K562 (cell line): ENCODE measurements around the gene TFCP2. TPM values are rescaled to one million over a fixed set of nuclear protein-coding genes. Genes with fewer than 3 reads are reported as not detected.
A peak's percentile ranks its signal among the peaks of the same experiment; 100 is the strongest.

Source experiments
- ARID2 ChIP-seq: fragments of 450-650 bp; IDR thresholded peaks from 2 replicates; pipeline ENCODE4 v1.6.1; 2017; ENCODE audit warnings: antibody characterized with exemption, mild to moderate bottlenecking
- CCNT2 ChIP-seq: IDR thresholded peaks from 2 replicates; pipeline ENCODE4 v1.6.1; 2011; ENCODE audit warnings: borderline replicate concordance, low read depth, mild to moderate bottlenecking, moderate library complexity, mixed read lengths, low read length; ENCODE audit not compliant: insufficient read length; ENCODE audit errors: extremely low read depth
- CLOCK ChIP-seq: fragments of 250-450 bp; sonication (Bioruptor Pico); IDR thresholded peaks from 2 replicates; pipeline ENCODE4 v1.4.0; 2020; ENCODE audit warnings: mild to moderate bottlenecking, moderate library complexity, borderline replicate concordance
- DNMT1 ChIP-seq: fragments of 450-650 bp; IDR thresholded peaks from 2 replicates; pipeline ENCODE4 v1.6.1; 2016; ENCODE audit warnings: antibody characterized with exemption, mild to moderate bottlenecking
- ETS1 ChIP-seq: conservative IDR thresholded peaks from 2 replicates; pipeline ENCODE4 v1.6.1; 2011; ENCODE audit warnings: low read depth, mild to moderate bottlenecking, low read length; ENCODE audit not compliant: control insufficient read depth
- ETV6 ChIP-seq, 3 experiments: fragments of 150-350 bp in 1 of 3; sonication (generic) in 1 of 3; formaldehyde crosslinking in 1 of 3; IDR thresholded peaks; 2 replicates each; pipeline versions ENCODE4 v1.6.1 to v1.8.0; 2014 to 2022; ENCODE audit warnings: borderline replicate concordance in 2 of 3, low read depth in 2 of 3, antibody characterized with exemption in 1 of 3, low read length in 1 of 3, mild to moderate bottlenecking in 1 of 3, missing genetic modification reagents in 1 of 3
- FOS ChIP-seq: IDR thresholded peaks from 3 replicates; pipeline ENCODE4 v1.6.1; 2011; ENCODE audit not compliant: insufficient read length; ENCODE audit errors: extremely low read depth
- KAT8 ChIP-seq: fragments of 450-650 bp; IDR thresholded peaks from 2 replicates; pipeline ENCODE4 v1.6.1; 2016; ENCODE audit warnings: low read depth, mild to moderate bottlenecking
- KDM1A ChIP-seq, 2 experiments: fragments of 450-650 bp; IDR thresholded peaks; 2 replicates each; pipeline ENCODE4 v1.6.1; 2016; ENCODE audit warnings: mild to moderate bottlenecking in 2 of 2
- KLF1 ChIP-seq: fragments of 450-650 bp; IDR thresholded peaks from 2 replicates; pipeline ENCODE4 v1.6.1; 2016; ENCODE audit warnings: missing genetic modification characterization, missing compliant biosample characterization
- NFXL1 ChIP-seq: fragments of 450-650 bp; formaldehyde crosslinking; IDR thresholded peaks from 2 replicates; pipeline ENCODE4 v1.4.0; 2021; ENCODE audit warnings: mild to moderate bottlenecking
- PCBP1 ChIP-seq: fragments of 200-400 bp; formaldehyde crosslinking; IDR thresholded peaks from 2 replicates; pipeline ENCODE4 v1.6.1; 2018; ENCODE audit warnings: mild to moderate bottlenecking, low read depth, low read length; ENCODE audit not compliant: poor library complexity, severe bottlenecking
- PHF20 ChIP-seq: fragments of 450-650 bp; IDR thresholded peaks from 2 replicates; pipeline ENCODE4 v1.6.1; 2018; ENCODE audit not compliant: partially characterized antibody
- RB1 ChIP-seq: fragments of 450-650 bp; IDR thresholded peaks from 2 replicates; pipeline ENCODE4 v1.6.1; 2017; ENCODE audit warnings: low read depth, mild to moderate bottlenecking
- RBM14 ChIP-seq: fragments of 200-400 bp; formaldehyde crosslinking; IDR thresholded peaks from 2 replicates; pipeline ENCODE4 v1.6.1; 2018; ENCODE audit warnings: low read depth, mild to moderate bottlenecking, low read length, moderate library complexity, borderline replicate concordance; ENCODE audit not compliant: insufficient read depth
- SMAD2 ChIP-seq: fragments of 150-350 bp; IDR thresholded peaks from 2 replicates; pipeline ENCODE4 v1.6.1; 2014; ENCODE audit warnings: low read depth, mild to moderate bottlenecking, low read length
- SMARCB1 ChIP-seq: IDR thresholded peaks from 2 replicates; pipeline ENCODE4 v1.6.1; 2011; ENCODE audit warnings: improper control_type of control experiment, low read depth; ENCODE audit not compliant: insufficient read length
- SP1 ChIP-seq: sonication (generic); formaldehyde crosslinking; IDR thresholded peaks from 2 replicates; pipeline ENCODE4 v1.8.1; 2022; ENCODE audit warnings: mild to moderate bottlenecking, missing genetic modification reagents
- STAT5A ChIP-seq: IDR thresholded peaks from 2 replicates; pipeline ENCODE4 v1.6.1; 2012; ENCODE audit warnings: low read length, inconsistent platforms, borderline replicate concordance
- TAF15 ChIP-seq: fragments of 200-400 bp; formaldehyde crosslinking; IDR thresholded peaks from 2 replicates; pipeline ENCODE4 v1.6.1; 2017; ENCODE audit warnings: mild to moderate bottlenecking, low read depth, low read length, moderate library complexity
- TCF7 ChIP-seq: sonication (generic); IDR thresholded peaks from 2 replicates; pipeline ENCODE4 v1.6.1; 2016; ENCODE audit warnings: antibody characterized with exemption, borderline replicate concordance
- VEZF1 ChIP-seq: fragments of 200-800 bp; sonication (Bioruptor generic); IDR thresholded peaks from 2 replicates; pipeline ENCODE4 v1.6.1; 2017; ENCODE audit warnings: missing genetic modification characterization, missing compliant biosample characterization
- ZNF253 ChIP-seq: fragments of 250-450 bp; sonication (Bioruptor Pico); conservative IDR thresholded peaks from 2 replicates; pipeline ENCODE4 v1.6.1; 2021; ENCODE audit warnings: mild to moderate bottlenecking
- ZNF717 ChIP-seq: fragments of 250-450 bp; sonication (Bioruptor Pico); IDR thresholded peaks from 2 replicates; pipeline ENCODE4 v1.5.0; 2021
- polyA plus RNA-seq, 8 experiments: library from polyadenylated mRNA; depleted of rRNA in 4 of 8; stranded (reverse) in 5 of 8; unstranded in 3 of 8; fragments of >200 nt; fragmentation: Nextera tagmentation in 2 of 8; fragmentation: Illumina TruSeq in 1 of 8; extraction: Ambion mirVana in 2 of 8; extraction: Trizol in 1 of 8; gene quantifications; 2 replicates each; pipeline versions ENCODE4 v1.2.1 to v1.2.3, GENCODE V29; 2011 to 2014; ENCODE audit warnings: inconsistent platforms in 1 of 8, missing spikeins in 1 of 8
- total RNA-seq, 7 experiments: library from RNA; depleted of rRNA in 6 of 7; stranded (reverse); fragments of >200 nt in 6 of 7; fragmentation: Illumina TruSeq in 2 of 7; extraction: Trizol in 2 of 7; gene quantifications; 2 replicates each; pipeline versions ENCODE4 v1.2.1 to v1.2.3, GENCODE V29; 2011 to 2021; ENCODE audit warnings: low replicate concordance in 1 of 7

TFCP2 gene
- total and polyA plus RNA-seq, 9 of the 15 experiments (the other 6 are each of a cell fraction or from before 2014, with no cell fraction given): 8.0 to 38.9 (median 19.3) TPM

GRCh38 chr12:51083126-51083833 lies 89.7 kb downstream of the TFCP2 start, which contains the start of gene CSRNP2 (continued):
- TF ChIP-seq ZNF253 (no peak), PCBP1 (peak; percentile 71), SMAD2 (no peak), SMARCB1 (no peak), CCNT2 (peak; percentile 75), RBM14 (no peak), KLF1 (no peak; the same call in 1 of the 2 replicates), DNMT1 (no peak), VEZF1 (peak; percentile 90), ARID2 (no peak), NFXL1 (no peak), SP1 (peak; percentile 48; the same call in 1 of the 2 replicates), PHF20 (peak; percentile 40), ETV6 (IDR thresholded peaks at IDR 0.05; ENCODE audit: borderline replicate concordance in 1 of 2, low read depth in 2 of 2, low read length in 1 of 2) (no peak), ETV6 (CRISPR knock-in tag; IDR thresholded peaks at IDR 0.05; ENCODE audit: borderline replicate concordance) (no peak), ZNF717 (CRISPR knock-in tag) (no peak), ETS1 (peak; percentile 98), CLOCK (no peak), FOS (no peak), RB1 (peak; percentile 83), KDM1A (IDR thresholded peaks at IDR 0.05) (no peak), KAT8 (no peak), TCF7 (peak; percentile 60; the same call in 1 of the 2 replicates), TAF15 (no peak), STAT5A (no peak)
